HG02938 (cell line): ENCODE data around the gene CHD5.

Source experiments
- ATAC-seq: cut with Tn5 transposase; IDR thresholded peaks from one replicate; pipeline ENCODE4 v1.9.1; 2021; ENCODE audit warnings: mild to moderate bottlenecking, moderate library complexity; ENCODE audit not compliant: unreplicated experiment

CHD5 gene

DNA sequence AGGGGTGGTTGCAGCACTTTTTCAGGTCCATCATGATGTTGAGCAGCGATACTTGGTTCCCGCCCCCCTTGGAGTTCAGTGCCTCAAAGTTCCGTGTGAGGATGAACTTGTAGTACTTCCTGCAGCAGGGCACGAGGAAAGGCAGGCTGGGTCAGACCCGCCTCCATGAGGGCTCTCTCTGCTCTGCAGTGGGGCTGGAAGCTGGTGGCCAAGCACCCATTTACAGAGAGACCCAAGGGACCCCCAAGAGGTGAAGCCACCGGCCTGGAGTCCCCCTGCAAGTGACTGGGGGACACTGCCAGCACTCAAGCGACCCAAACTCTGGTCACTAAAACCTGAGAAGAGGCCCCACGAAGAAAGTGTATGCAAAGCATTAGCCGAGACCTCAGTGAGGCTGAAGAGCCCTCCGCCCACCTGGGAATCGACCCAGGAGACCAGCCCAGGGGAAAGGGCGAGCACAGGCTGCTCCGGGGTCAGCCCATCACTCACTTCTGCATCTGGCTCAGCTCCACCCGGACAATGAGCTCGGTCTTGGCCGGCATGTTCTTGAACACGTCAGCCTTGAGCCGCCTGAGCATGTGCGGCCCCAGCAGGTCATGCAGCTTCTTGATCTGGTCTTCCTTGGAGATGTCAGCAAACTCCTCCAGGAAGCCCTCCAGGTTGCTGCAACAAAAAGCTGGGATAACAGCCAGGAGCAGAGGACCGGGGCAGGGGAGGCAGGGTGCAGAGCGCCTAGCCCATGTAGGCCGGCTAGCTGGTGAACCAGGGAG, 45.2 kb downstream of the CHD5 start:
- no peak for ATAC-seq

- ATAC-seq, result no peak
Observed at GRCh38 chr1:6134206-6134605, 45.9 kb downstream of the CHD5 start.

DNA sequence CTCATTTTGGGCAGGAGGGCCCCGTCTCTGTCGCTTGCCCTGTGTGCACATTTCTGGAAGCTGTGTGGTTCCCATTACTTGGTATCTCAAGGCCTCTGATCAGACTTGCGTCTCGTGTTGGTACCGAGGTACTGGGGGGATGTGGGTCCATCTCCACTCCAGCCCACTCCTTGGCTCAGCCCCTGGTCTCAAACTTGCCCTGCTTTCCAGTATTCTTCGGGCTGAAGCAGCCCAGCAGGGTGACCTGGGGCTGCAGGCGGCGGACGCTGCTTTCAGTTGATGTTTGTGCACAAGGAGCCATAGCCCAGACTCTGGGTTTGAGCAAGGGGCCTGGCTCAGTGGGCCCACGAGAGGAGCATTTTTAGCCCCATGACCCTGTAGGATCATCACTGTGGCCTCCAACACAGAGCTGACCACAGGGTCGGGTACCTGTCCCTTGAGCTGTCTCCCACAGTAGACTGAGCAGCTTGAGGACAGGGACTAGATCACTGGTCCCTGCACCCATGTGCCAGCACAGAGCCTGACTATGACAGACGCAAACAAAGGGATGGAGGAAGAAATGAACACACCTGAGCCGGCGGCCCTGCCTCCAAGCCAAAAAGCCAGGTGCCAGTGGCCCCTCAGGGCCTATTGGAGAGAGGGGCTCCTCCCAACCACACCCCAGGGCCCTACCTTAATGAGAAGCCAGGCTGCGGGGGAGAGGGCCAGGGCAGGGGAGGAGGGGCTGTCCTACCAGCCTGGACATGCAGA, 46.8 kb downstream of the CHD5 start:
- no peak for ATAC-seq

DNA sequence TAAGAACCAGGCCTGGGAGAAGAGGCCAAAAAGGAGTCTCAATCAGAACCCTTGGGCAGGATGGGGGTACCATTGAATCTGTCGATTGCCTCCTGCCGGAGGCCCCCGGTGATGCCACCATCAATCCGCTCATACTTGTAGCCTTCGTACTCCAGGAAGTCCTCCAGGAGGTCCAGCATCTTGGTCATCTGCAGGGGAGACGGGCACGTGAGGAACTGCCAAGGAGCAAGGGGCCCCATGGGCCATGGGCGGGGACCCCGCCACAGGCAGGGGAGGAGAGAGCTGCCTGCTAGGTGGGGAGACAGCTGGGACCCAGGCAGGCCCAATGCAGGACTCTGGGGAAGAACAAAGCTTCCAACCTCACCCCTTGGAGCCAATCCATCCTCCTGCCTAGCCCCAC, 48.6 kb downstream of the CHD5 start:
- ATAC-seq, result no peak

- ATAC-seq, result no peak
Observed at GRCh38 chr1:6130596-6130995, 49.5 kb downstream of the CHD5 start.

- ATAC-seq, result no peak
Observed at GRCh38 chr1:6130036-6130435, 50.1 kb downstream of the CHD5 start.

GRCh38 chr1:6129313-6129712, 50.8 kb downstream of the CHD5 start:
- ATAC-seq, result no peak

- no peak for ATAC-seq
Observed at GRCh38 chr1:6128276-6129081, 51.6 kb downstream of the CHD5 start.

GRCh38 chr1:6127587-6128163, 52.4 kb downstream of the CHD5 start:
- no peak for ATAC-seq

DNA sequence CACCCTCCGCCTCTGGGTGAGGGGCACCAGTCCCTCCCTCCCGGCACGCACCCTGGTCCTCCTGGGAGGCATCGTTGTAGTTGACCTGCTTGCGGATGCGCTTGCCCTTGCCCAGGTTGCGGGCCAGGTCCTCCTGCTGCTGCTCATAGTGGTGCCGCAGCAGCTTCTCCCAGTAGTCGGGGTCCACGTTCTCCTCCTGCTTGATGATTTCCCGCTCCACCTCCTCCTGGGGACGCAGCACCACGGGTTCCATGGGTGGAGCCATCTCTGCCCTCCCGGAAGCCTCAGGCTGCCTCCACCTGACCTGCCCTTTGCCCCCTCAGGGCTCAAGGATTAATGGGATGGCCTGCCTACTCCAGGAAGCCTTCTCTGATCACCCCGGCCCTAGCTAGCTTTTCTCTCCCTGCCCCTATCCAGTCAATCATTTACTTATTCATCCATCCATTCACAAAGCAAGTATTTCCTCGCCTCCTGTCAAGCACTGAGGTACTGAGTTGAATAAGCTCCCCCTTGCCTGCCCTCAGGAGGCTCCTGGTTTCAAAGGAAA, 53.5 kb downstream of the CHD5 start:
- no peak for ATAC-seq

GRCh38 chr1:6126028-6126427, 54.1 kb downstream of the CHD5 start:
- ATAC-seq, result no peak

DNA sequence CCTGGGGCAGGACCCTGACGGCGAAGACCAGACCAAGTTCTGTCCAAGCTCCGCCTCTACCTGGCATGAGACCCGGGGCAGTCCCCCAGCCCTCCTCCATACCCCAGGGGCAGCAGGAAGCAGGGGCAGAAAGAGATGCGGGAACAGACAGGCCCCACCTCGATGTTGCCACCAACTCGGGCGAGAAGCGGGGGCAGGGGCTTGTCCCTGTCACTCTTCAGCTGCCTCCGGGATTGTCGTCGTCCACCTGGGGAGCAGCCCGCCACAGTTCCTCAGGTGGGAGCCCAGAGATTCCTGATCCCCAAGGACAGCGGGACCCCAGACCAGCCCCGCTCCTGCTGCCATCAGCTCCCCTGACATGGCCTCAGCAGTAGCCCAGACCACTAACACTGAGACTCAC, 54.8 kb downstream of the CHD5 start:
- no peak for ATAC-seq

GRCh38 chr1:6124746-6125365, 55.3 kb downstream of the CHD5 start:
- no peak for ATAC-seq

DNA sequence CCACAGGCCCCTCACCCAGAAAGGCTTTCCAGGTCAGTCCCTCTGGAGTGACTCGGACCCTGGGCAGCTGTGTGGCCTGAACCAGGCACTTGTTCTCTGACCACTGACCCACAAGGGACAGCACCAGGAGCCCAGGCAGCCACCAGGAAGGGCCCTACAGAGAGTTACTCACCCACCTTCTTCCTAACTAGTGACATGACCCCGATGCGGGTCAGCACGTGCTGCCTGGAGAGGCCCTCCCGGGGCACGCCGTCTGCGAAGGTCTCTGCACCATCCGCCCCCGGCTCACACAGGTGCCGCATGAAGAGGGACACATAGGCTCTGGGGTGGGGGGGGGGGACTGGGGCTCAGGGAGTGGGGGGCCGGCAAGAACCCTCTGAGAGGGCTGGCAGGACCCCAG, 55.8 kb downstream of the CHD5 start:
- no peak for ATAC-seq

DNA sequence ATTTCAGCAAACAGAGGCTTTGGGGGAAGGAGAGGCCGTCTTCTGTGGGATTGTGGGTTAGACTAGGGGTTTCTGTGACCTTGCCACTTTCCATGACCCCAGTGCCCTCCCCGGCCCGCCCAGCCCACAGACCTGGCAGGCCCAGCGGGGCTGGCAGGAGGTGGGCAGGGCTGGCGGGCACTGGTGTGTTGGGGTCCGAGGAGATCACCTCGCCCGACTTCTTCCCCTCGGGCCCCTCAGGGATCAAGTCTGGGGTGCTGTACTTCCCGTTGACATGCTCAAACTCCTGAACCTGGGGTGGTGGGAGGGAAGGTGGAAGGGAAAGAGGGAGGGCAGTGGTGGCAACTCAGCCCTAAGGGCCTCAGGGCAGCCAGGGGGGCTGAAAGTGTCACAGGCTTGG, 56.3 kb downstream of the CHD5 start:
- ATAC-seq, result no peak

- no peak for ATAC-seq
Observed at GRCh38 chr1:6123083-6123482, 57.0 kb downstream of the CHD5 start.

DNA sequence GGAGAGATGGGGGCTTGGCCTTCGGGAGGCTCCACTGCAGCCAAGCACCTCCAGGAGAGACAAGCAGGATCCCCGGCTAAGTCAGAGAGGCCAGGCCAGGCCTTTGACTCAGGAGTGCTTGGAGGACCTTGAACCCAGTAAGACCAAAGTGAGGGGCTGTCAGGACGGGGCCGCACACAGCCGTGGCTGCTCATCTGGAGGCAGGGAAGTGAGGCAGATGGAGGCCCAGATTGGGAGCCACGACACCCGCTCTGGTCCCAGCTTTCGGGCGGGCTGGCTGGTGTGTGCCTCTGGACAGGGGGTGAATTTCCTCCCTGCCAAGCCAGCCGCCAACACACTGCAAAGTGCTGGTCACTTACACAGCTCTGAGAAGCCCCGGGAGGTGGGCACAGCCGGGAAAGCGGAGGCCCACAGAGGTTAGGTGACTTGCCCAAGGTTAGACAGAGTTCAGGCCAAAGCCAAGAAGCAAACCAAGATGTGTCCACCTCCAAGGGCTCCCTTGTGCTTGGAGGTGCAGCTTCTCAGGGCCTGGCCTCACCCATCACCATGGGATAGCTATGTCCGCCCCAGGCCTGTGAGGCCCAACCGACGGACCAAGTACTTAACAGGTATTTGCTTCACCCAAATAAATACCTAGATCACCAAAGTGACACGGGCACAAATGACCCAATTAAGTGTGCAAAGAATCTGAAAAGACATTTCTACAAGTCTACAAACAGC, 58.3 kb downstream of the CHD5 start:
- no peak for ATAC-seq

- ATAC-seq, result no peak
Observed at GRCh38 chr1:6121021-6121421, 59.1 kb downstream of the CHD5 start.

DNA sequence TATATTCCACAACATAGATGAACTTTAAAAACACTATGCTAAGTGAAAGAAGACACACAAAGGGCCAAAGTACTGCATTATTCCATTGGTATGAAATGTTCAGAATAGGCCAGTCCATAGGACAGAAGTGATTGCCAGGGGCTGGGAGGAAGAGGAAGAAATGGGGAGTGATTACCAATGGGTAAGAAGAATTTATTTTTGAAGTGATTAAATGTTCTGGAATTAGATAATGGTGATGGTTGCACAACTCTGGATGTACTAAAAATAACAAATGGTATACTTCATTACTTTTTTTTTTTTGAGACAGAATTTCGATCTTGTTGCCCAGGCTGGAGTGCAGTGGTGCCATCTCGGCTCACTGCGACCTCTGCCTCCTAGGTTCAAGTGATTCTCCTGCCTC, 61.7 kb downstream of the CHD5 start:
- ATAC-seq, result no peak

GRCh38 chr1:6117624-6118023, 62.5 kb downstream of the CHD5 start:
- no peak for ATAC-seq
